GM12878 (cell line): ENCODE measurements around the gene LDLRAD4. TPM values are rescaled to one million over a fixed set of nuclear protein-coding genes. Genes with fewer than 3 reads are reported as not detected.

Source experiments
- ATAC-seq: fragments of 200-7000 bp; cut with Tn5 transposase; 3 replicates; pipeline ENCODE4 v1.9.1; 2020; ENCODE audit warnings: mild to moderate bottlenecking, moderate library complexity
- BruUV-seq: library from RNA; stranded (reverse); fragments of 400-500 nt; replicated peaks from 2 replicates; lab custom pipeline; 2021; lab: Mats Ljungman, UMichigan
- CTCF ChIA-PET: fragments of 300-600 bp; sonication (Branson Sonifier 250); formaldehyde crosslinking; extraction: SDS; loops from one replicate; lab custom pipeline; 2021; ENCODE audit warnings: inconsistent platforms; lab: Yijun Ruan, JAX
- POLR2A ChIA-PET: fragments of 350-600 bp; formaldehyde crosslinking; extraction: SDS; loops from one replicate; lab custom pipeline; 2021; ENCODE audit warnings: inconsistent platforms; lab: Charles Lee
- RAD21 ChIA-PET: fragments of 300-600 bp; sonication (Branson Sonifier 250); formaldehyde crosslinking; loops from one replicate; lab custom pipeline; 2023; ENCODE audit warnings: antibody characterized with exemption; ENCODE audit not compliant: unreplicated experiment; lab: Charles Lee
- SMC1A ChIA-PET: fragments of 300-600 bp; sonication (Branson Sonifier 250); formaldehyde crosslinking; loops from one replicate; lab custom pipeline; 2023; ENCODE audit not compliant: unreplicated experiment, uncharacterized antibody; lab: Charles Lee
- DNase-seq: peaks from one replicate; pipeline ENCODE4 v3.0.0-alpha.2; 2011; ENCODE audit warnings: low read depth, low spot score
- FAIRE-seq: peaks from 3 replicates; lab custom pipeline; 2011; peaks lifted over from hg19 to GRCh38; lab: Jason Lieb, UNC
- H2AFZ ChIP-seq: 2 replicates; pipeline ENCODE4 v1.6.0; 2011; ENCODE audit warnings: low read depth, low read length, control low read depth; ENCODE audit not compliant: control insufficient read depth
- H3K27ac ChIP-seq: 2 replicates; pipeline ENCODE4 v1.5.1; 2011; ENCODE audit warnings: control low read depth; ENCODE audit not compliant: control insufficient read depth, insufficient read depth
- H3K27me3 ChIP-seq, 2 experiments: replicated peaks in 1 of 2; 2 replicates each; pipeline versions ENCODE4 v1.6.0 to v1.6.1; 2011; ENCODE audit warnings: low read length in 1 of 2; ENCODE audit not compliant: control insufficient read depth in 2 of 2, insufficient read depth in 2 of 2
- H3K36me3 ChIP-seq, 2 experiments: 2 replicates each; pipeline ENCODE4 v1.5.1; 2011; ENCODE audit warnings: low read length in 1 of 2; ENCODE audit not compliant: control insufficient read depth in 2 of 2, insufficient read depth in 2 of 2
- H3K4me1 ChIP-seq: 2 replicates; pipeline ENCODE4 v1.6.1; 2011; ENCODE audit warnings: mild to moderate bottlenecking, low read length, moderate library complexity, mixed read lengths; ENCODE audit not compliant: control insufficient read depth, insufficient read depth
- H3K4me2 ChIP-seq: 2 replicates; pipeline ENCODE4 v1.6.0; 2011; ENCODE audit warnings: control low read depth; ENCODE audit not compliant: control insufficient read depth, insufficient read depth
- H3K4me3 ChIP-seq: fragments of 200-600 bp; sonication (generic); 2 replicates; pipeline ENCODE4 v1.5.1; 2016
- H3K79me2 ChIP-seq: 2 replicates; pipeline ENCODE4 v1.6.0; 2011; ENCODE audit warnings: low read length; ENCODE audit not compliant: control insufficient read depth, insufficient read depth
- H3K9ac ChIP-seq: 2 replicates; pipeline ENCODE4 v1.8.0; 2011; ENCODE audit warnings: low read length, control low read depth, mixed read lengths; ENCODE audit not compliant: control insufficient read depth, insufficient read depth
- H3K9me3 ChIP-seq: replicated peaks from 3 replicates; pipeline ENCODE4 v1.5.1; 2011; ENCODE audit warnings: mild to moderate bottlenecking, low read length; ENCODE audit not compliant: control insufficient read depth, insufficient read depth
- H4K20me1 ChIP-seq: 2 replicates; pipeline ENCODE4 v1.6.0; 2011; ENCODE audit not compliant: control insufficient read depth, insufficient read depth
- CREB1 ChIP-seq: IDR thresholded peaks from 2 replicates; pipeline ENCODE4 v1.6.1; 2012; ENCODE audit warnings: low read depth, mild to moderate bottlenecking, inconsistent platforms
- GABPA ChIP-seq: IDR thresholded peaks from 2 replicates; pipeline ENCODE4 v1.6.1; 2014; ENCODE audit warnings: antibody characterized with exemption, low read depth, mild to moderate bottlenecking, inconsistent platforms
- NFYB ChIP-seq: IDR thresholded peaks from 2 replicates; pipeline ENCODE4 v1.6.1; 2011; ENCODE audit warnings: low read depth, mild to moderate bottlenecking, low read length, improper control_type of control experiment, moderate library complexity; ENCODE audit not compliant: insufficient read depth
- NR2F1 ChIP-seq: fragments of 450-650 bp; conservative IDR thresholded peaks from 2 replicates; pipeline ENCODE4 v1.6.1; 2017; ENCODE audit warnings: mild to moderate bottlenecking
- RAD21 ChIP-seq: IDR thresholded peaks from 2 replicates; pipeline ENCODE4 v1.6.1; 2011; ENCODE audit warnings: mild to moderate bottlenecking, low read depth, low read length, moderate library complexity; ENCODE audit not compliant: insufficient read depth
- SUZ12 ChIP-seq: fragments of 200-600 bp; sonication (generic); IDR thresholded peaks from one replicate; pipeline ENCODE4 v1.6.1; 2018; ENCODE audit warnings: antibody characterized with exemption, mild to moderate bottlenecking; ENCODE audit not compliant: unreplicated experiment
- ZBTB4 ChIP-seq: fragments of 450-650 bp; formaldehyde crosslinking; IDR thresholded peaks from 2 replicates; pipeline ENCODE4 v1.4.0; 2022; ENCODE audit warnings: mild to moderate bottlenecking, moderate library complexity
- ZNF207 ChIP-seq: fragments of 450-650 bp; IDR thresholded peaks from 2 replicates; pipeline ENCODE4 v1.6.1; 2014; ENCODE audit warnings: antibody characterized with exemption, mild to moderate bottlenecking, borderline replicate concordance
- WGBS: methylation state at CpG from one replicate; pipeline ENCODE4 v1.1.6; 2016; ENCODE audit warnings: low lambda C conversion rate; ENCODE audit not compliant: insufficient replicate concordance, insufficient coverage; ENCODE audit errors: missing lambda C conversion rate; 5-methylcytosine and 5-hydroxymethylcytosine counted together
- in situ Hi-C: fragments of 300-500 bp; cut with MboI; formaldehyde crosslinking; loops from 9 replicates; pipeline ENCODE4 v1.14.3; 2018; ENCODE audit warnings: mixed read lengths
- intact Hi-C: fragments of 100-400 bp; cut with micrococcal nuclease; formaldehyde crosslinking; loops from one replicate; pipeline ENCODE4 v1.14.2; 2022; ENCODE audit not compliant: unreplicated experiment
- polyA plus RNA-seq, 11 experiments: library from polyadenylated mRNA; depleted of rRNA in 4 of 11; unstranded in 6 of 11; stranded (reverse) in 5 of 11; fragments of >200 nt; fragmentation: Nextera tagmentation in 4 of 11; fragmentation: Illumina TruSeq in 1 of 11; extraction: Ambion mirVana in 4 of 11; extraction: Trizol in 1 of 11; gene quantifications; 1 replicate in 1 of 11; 2 replicates in 10 of 11; pipeline versions ENCODE4 v1.2.1 to v1.2.3, GENCODE V29; 2011 to 2016; ENCODE audit warnings: inconsistent platforms in 2 of 11, missing spikeins in 2 of 11, low read depth in 1 of 11
- total RNA-seq, 4 experiments: library from RNA; depleted of rRNA in 3 of 4; stranded (reverse); fragments of >200 nt in 3 of 4; fragmentation: Illumina TruSeq in 1 of 4; extraction: Trizol in 1 of 4; gene quantifications; 2 replicates each; pipeline versions ENCODE4 v1.2.1 to v1.2.3, GENCODE V29; 2013 to 2021
- TF ChIP-seq, protein P1 (sequence below): IDR thresholded peaks from 2 replicates; pipeline ENCODE4 v1.6.1; 2012; ENCODE audit warnings: low read depth, low read length, improper control_type of control experiment
- TF ChIP-seq, protein P2 (sequence below): fragments of 450-650 bp; IDR thresholded peaks from 2 replicates; pipeline ENCODE4 v1.6.1; 2014; ENCODE audit warnings: mild to moderate bottlenecking

Gene LDLRAD4
- total and polyA plus RNA-seq, 10 of the 15 experiments (the other 5 are each of a cell fraction or from before 2014, with no cell fraction given) = 2.7 to 16.8 (median 11.2) TPM

- Histone ChIP-seq H3K79me2 (no peaks in the 10 kb centered on the region), H3K4me2 (no peak overlapping the region), H4K20me1 (no peaks in the 10 kb centered on the region), H3K4me3 (no peak overlapping the region), H2AFZ (no peak overlapping the region), H3K36me3 (no peaks in the 10 kb centered on the region), H3K4me1 (no peaks in the 10 kb centered on the region), H3K27ac (no peak overlapping the region), H3K27me3 (no peaks in the 10 kb centered on the region), H3K9ac (no peak overlapping the region), H3K9me3 (peaks cover 2% of the 10 kb centered on the region; the same call in 1 of the 3 replicates)
- ATAC-seq = no peak
- in situ Hi-C loops (no loop called here), intact Hi-C loops (no loop called here)
- TF ChIP-seq RAD21 (no peak), GABPA (no peak)
- TF ChIP-seq, protein P1, sequence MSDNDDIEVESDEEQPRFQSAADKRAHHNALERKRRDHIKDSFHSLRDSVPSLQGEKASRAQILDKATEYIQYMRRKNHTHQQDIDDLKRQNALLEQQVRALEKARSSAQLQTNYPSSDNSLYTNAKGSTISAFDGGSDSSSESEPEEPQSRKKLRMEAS = no peak
- ChIA-PET SMC1A (no interaction called here), CTCF (interaction anchor here (1.5 kb wide), 1 partner anchor 95 kb away, joined by 4 read pairs; no protein-coding TSS in a partner anchor), RAD21 (no interaction called here), POLR2A (interaction anchor here (0.6 kb wide), 1 partner anchor 291 kb away, joined by 4 read pairs; no protein-coding TSS in a partner anchor)
- FAIRE-seq = no peak
- DNase-seq = no peak
- no TSS peak for BruUV-seq
- 44% methylated on average over 9 of the region's 10 CpGs for WGBS
Observed at GRCh38 chr18:13311193-13311592, 92.6 kb downstream of the LDLRAD4 start.

DNA sequence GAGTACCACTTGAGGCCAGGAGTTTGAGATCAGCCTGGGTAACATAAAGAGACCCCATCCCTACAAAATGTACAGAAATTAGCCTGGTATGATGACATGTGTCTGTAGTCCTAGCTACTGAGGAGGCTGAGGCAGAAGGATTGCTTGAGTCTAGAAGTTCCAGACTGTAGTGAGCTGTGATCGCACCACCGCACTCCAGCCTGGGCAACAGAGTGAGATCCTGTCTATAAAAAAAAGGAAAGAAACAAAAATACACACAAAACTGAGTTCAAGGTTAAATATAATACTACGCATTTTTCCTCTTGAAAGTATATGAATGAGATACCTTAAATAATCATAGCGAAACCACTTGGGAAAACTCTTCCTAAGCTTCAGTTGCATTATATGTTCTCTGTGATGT lies 94.0 kb downstream of the LDLRAD4 start:
- intact Hi-C loops = no loop called here
- no peak for FAIRE-seq
- TF ChIP-seq NFYB (no peak), SUZ12 (no peak), RAD21 (no peak), NR2F1 (no peak), ZBTB4 (no peak), ZNF207 (no peak), CREB1 (no peak)
- TF ChIP-seq, protein P2, sequence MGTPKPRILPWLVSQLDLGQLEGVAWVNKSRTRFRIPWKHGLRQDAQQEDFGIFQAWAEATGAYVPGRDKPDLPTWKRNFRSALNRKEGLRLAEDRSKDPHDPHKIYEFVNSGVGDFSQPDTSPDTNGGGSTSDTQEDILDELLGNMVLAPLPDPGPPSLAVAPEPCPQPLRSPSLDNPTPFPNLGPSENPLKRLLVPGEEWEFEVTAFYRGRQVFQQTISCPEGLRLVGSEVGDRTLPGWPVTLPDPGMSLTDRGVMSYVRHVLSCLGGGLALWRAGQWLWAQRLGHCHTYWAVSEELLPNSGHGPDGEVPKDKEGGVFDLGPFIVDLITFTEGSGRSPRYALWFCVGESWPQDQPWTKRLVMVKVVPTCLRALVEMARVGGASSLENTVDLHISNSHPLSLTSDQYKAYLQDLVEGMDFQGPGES = no peak

More for the DNA sequence above, 94.0 kb downstream of the LDLRAD4 start:
- Histone ChIP-seq H3K9ac (no peak overlapping the region), H3K9me3 (peaks cover 2% of the 10 kb centered on the region; the same call in 1 of the 3 replicates), H3K4me2 (no peak overlapping the region), H3K4me1 (no peaks in the 10 kb centered on the region), H3K27me3 (no peaks in the 10 kb centered on the region), H2AFZ (no peak overlapping the region), H3K27ac (no peak overlapping the region), H4K20me1 (no peaks in the 10 kb centered on the region), H3K4me3 (no peak overlapping the region), H3K79me2 (no peaks in the 10 kb centered on the region), H3K36me3 (no peaks in the 10 kb centered on the region)
- in situ Hi-C loops = no loop called here
- DNase-seq (no peak), ATAC-seq (no peak)
- ChIA-PET RAD21 (no interaction called here), POLR2A (no interaction called here), CTCF (no interaction called here), SMC1A (no interaction called here)
- BruUV-seq = no TSS peak
- WGBS = 76% methylated on average over 4 of the region's 4 CpGs
